ENCODE results near the gene GAA.

GRCh38 chr17:80158846-80159245 is 57.5 kb downstream of the GAA start:
- TF ChIP-seq EZH2 (IDR thresholded peaks at IDR 0.05): no peak
- no peak for TF ChIP-seq POLR2AphosphoS5 (IDR thresholded peaks at IDR 0.05; ENCODE audit: low read depth, low read length)
- TF ChIP-seq EGR1 (IDR thresholded peaks at IDR 0.05; ENCODE audit: low read depth): no peak
- TF ChIP-seq REST (IDR thresholded peaks at IDR 0.05; ENCODE audit: low read depth): no peak
- TF ChIP-seq CTCF (IDR thresholded peaks at IDR 0.05 in 2 of 3, conservative IDR thresholded peaks at IDR 0.05 in 1 of 3; ENCODE audit: borderline replicate concordance in 1 of 3, insufficient read depth in 1 of 3, low read depth in 2 of 3, low read length in 2 of 3): no peak
- no peak for TF ChIP-seq ZNF274 (IDR thresholded peaks at IDR 0.05; ENCODE audit: low read depth, low read length)
- TF ChIP-seq ZFX (IDR thresholded peaks at IDR 0.05): no peak
- no peak for TF ChIP-seq CEBPB (IDR thresholded peaks at IDR 0.05; ENCODE audit: low read depth)
- TF ChIP-seq RAD21 (IDR thresholded peaks at IDR 0.05; ENCODE audit: low read depth): no peak

Data from HCT116 (cell line).